IPS DF 6.9 (cell line): ENCODE measurements around the gene PIM1.

ENCODE experiments used
- DNase-seq: peaks from one replicate; pipeline ENCODE4 v3.0.0-alpha.2; 2013; ENCODE audit warnings: low read depth, low spot score
- H3K27ac ChIP-seq: one replicate; pipeline ENCODE4 v1.5.1; 2013; ENCODE audit warnings: low read length, control low read depth
- H3K27me3 ChIP-seq: 2 replicates; pipeline ENCODE4 v1.6.1; 2013; ENCODE audit warnings: mild to moderate bottlenecking, low read length; ENCODE audit not compliant: control insufficient read depth, insufficient read depth
- H3K36me3 ChIP-seq: 2 replicates; pipeline ENCODE4 v1.6.1; 2013; ENCODE audit warnings: low read length; ENCODE audit not compliant: control insufficient read depth, insufficient read depth
- H3K4me1 ChIP-seq: 2 replicates; pipeline ENCODE4 v1.6.1; 2013; ENCODE audit warnings: low read length; ENCODE audit not compliant: control insufficient read depth, insufficient read depth
- H3K4me3 ChIP-seq: 2 replicates; pipeline ENCODE4 v1.5.1; 2013; ENCODE audit warnings: mild to moderate bottlenecking, low read length
- H3K9me3 ChIP-seq: 2 replicates; pipeline ENCODE4 v1.6.1; 2013; ENCODE audit warnings: low read length, inconsistent platforms; ENCODE audit not compliant: control insufficient read depth, insufficient read depth
- WGBS: extraction: QIAGEN DNeasy Blood & Tissue Kit; methylation state at CpG from one replicate; pipeline ENCODE4 v1.1.7; 2013; ENCODE audit warnings: mixed read lengths, missing lambda C conversion rate; ENCODE audit not compliant: insufficient read length, insufficient coverage; 5-methylcytosine and 5-hydroxymethylcytosine counted together

Gene PIM1

DNA sequence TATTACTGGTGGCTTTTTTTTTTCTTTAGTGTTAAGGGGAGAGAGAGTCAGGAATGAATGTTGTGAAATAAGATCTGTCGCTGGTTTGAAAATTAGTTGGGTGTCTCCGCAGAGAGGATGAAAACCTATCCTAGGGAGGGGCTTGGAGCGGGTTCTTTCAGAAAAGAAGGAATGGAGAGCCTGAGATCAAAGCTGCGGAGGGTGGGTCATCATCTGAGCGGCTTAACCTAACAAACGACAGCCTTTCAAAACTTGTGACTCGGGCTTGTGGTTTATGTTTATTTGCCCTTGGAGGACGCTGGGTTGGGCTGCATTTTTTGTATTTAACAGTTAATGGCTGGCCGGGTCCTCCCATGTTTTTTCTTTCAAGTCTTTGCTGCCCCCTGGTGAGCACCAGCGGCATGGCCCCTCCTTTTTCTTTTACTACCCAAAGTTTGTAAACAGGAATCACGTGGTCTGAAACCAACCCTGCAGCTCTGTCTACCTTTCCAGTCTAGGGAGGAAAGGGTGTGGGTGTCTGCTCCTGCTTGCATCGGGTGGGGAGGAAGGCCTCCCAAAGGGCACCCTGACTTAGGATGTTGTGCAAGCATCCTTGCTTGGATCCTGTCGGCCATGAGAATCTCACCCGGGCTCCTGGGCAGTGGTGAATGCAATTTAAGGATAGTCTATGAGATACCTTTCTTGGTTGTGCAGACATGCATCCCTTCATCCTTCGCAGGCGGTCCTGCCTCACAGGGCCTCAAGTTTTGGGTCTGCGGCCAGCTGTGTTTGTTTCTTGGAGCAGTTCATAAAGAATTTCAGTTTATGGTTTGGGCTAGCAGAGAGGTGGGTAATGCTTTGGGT, 2.2 kb downstream of the PIM1 start:
- Histone ChIP-seq H3K9me3 (no peaks in the 10 kb centered on the region), H3K4me3 (peak overlapping the region; percentile 97; the same call in 1 of the 2 replicates), H3K27ac (no peak overlapping the region), H3K36me3 (peaks cover 34% of the 10 kb centered on the region; the same call in 1 of the 2 replicates), H3K4me1 (peaks cover 5% of the 10 kb centered on the region; the same call in 1 of the 2 replicates), H3K27me3 (no peaks in the 10 kb centered on the region)
- peak; percentile 54 for DNase-seq
- WGBS: no CpG with 5 or more reads among the region's 17 CpGs

DNA sequence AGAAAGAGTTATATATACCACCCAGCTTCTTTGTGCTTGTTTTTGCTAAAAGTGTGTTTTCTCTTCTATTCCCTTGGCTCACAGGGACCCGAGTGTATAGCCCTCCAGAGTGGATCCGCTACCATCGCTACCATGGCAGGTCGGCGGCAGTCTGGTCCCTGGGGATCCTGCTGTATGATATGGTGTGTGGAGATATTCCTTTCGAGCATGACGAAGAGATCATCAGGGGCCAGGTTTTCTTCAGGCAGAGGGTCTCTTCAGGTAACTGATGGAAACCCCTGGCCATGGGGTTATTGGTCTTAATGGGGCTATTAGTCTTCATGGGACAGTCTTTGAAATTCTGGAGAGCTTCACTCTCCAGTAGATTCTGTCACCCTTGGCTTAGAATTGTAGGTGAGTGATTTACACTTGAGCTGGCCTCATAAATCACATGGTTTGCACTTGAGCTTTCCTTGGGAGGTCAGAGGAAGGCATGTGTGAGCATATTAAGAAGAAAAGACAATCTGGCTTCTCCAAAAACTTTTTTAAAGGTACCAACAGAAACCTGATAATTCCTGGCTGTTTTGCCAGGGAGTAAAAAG, 3.0 kb downstream of the PIM1 start:
- H3K27ac ChIP-seq: no peak overlapping the region
- no CpG with 5 or more reads among the region's 7 CpGs for WGBS
- H3K4me1 ChIP-seq: peaks cover 5% of the 10 kb centered on the region; the same call in 1 of the 2 replicates
- no peaks in the 10 kb centered on the region for H3K9me3 ChIP-seq
- no peak for DNase-seq
- H3K27me3 ChIP-seq: no peaks in the 10 kb centered on the region
- peaks cover 34% of the 10 kb centered on the region; the same call in 1 of the 2 replicates for H3K36me3 ChIP-seq
- no peak overlapping the region for H3K4me3 ChIP-seq

DNA sequence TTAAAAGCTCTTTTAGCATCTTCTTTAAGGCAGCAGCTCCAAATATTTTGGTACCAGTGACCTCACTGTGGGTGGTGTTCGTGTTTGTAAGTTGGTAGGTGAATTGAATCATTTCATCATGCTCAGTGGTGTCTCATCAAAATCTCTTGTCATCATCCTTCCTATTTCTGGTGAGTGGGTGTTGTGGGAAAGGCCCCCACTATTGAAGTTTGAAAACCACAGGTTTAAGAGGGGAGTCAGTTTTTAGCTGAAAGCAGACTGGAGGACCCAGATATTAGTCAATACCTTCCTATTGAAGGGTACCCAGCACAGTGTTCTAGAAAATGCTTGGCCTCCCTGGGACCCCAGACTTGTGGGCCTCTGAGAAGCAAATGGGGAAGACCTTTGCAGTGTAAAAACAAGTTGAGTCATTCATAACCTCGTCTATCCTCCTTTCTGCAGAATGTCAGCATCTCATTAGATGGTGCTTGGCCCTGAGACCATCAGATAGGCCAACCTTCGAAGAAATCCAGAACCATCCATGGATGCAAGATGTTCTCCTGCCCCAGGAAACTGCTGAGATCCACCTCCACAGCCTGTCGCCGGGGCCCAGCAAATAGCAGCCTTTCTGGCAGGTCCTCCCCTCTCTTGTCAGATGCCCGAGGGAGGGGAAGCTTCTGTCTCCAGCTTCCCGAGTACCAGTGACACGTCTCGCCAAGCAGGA, 3.7 kb downstream of the PIM1 start:
- no peaks in the 10 kb centered on the region for H3K9me3 ChIP-seq
- no peak overlapping the region for H3K27ac ChIP-seq
- H3K36me3 ChIP-seq: peaks cover 34% of the 10 kb centered on the region; the same call in 1 of the 2 replicates
- 0 out of 2 replicates have a peak, but pooled peaks cover 3% of the 10 kb centered on the region for H3K4me1 ChIP-seq
- no peak for DNase-seq
- WGBS: no CpG with 5 or more reads among the region's 9 CpGs
- H3K27me3 ChIP-seq: no peaks in the 10 kb centered on the region
- no peak overlapping the region for H3K4me3 ChIP-seq

DNA sequence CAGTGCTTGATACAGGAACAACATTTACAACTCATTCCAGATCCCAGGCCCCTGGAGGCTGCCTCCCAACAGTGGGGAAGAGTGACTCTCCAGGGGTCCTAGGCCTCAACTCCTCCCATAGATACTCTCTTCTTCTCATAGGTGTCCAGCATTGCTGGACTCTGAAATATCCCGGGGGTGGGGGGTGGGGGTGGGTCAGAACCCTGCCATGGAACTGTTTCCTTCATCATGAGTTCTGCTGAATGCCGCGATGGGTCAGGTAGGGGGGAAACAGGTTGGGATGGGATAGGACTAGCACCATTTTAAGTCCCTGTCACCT, 4.2 kb downstream of the PIM1 start:
- Histone ChIP-seq H3K4me3 (no peak overlapping the region), H3K4me1 (0 out of 2 replicates have a peak, but pooled peaks cover 3% of the 10 kb centered on the region), H3K9me3 (no peaks in the 10 kb centered on the region), H3K27ac (no peak overlapping the region), H3K36me3 (peaks cover 34% of the 10 kb centered on the region; the same call in 1 of the 2 replicates), H3K27me3 (no peaks in the 10 kb centered on the region)
- WGBS: no CpG with 5 or more reads among the region's 3 CpGs
- DNase-seq: no peak

DNA sequence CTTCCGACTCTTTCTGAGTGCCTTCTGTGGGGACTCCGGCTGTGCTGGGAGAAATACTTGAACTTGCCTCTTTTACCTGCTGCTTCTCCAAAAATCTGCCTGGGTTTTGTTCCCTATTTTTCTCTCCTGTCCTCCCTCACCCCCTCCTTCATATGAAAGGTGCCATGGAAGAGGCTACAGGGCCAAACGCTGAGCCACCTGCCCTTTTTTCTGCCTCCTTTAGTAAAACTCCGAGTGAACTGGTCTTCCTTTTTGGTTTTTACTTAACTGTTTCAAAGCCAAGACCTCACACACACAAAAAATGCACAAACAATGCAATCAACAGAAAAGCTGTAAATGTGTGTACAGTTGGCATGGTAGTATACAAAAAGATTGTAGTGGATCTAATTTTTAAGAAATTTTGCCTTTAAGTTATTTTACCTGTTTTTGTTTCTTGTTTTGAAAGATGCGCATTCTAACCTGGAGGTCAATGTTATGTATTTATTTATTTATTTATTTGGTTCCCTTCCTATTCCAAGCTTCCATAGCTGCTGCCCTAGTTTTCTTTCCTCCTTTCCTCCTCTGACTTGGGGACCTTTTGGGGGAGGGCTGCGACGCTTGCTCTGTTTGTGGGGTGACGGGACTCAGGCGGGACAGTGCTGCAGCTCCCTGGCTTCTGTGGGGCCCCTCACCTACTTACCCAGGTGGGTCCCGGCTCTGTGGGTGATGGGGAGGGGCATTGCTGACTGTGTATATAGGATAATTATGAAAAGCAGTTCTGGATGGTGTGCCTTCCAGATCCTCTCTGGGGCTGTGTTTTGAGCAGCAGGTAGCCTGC, 4.8 kb downstream of the PIM1 start:
- DNase-seq: no peak
- 0 out of 2 replicates have a peak, but pooled peaks cover 3% of the 10 kb centered on the region for H3K4me1 ChIP-seq
- H3K9me3 ChIP-seq: no peaks in the 10 kb centered on the region
- no peaks in the 10 kb centered on the region for H3K27me3 ChIP-seq
- H3K27ac ChIP-seq: no peak overlapping the region
- H3K4me3 ChIP-seq: no peak overlapping the region
- peaks cover 34% of the 10 kb centered on the region; the same call in 1 of the 2 replicates for H3K36me3 ChIP-seq
- WGBS: no CpG with 5 or more reads among the region's 10 CpGs

DNA sequence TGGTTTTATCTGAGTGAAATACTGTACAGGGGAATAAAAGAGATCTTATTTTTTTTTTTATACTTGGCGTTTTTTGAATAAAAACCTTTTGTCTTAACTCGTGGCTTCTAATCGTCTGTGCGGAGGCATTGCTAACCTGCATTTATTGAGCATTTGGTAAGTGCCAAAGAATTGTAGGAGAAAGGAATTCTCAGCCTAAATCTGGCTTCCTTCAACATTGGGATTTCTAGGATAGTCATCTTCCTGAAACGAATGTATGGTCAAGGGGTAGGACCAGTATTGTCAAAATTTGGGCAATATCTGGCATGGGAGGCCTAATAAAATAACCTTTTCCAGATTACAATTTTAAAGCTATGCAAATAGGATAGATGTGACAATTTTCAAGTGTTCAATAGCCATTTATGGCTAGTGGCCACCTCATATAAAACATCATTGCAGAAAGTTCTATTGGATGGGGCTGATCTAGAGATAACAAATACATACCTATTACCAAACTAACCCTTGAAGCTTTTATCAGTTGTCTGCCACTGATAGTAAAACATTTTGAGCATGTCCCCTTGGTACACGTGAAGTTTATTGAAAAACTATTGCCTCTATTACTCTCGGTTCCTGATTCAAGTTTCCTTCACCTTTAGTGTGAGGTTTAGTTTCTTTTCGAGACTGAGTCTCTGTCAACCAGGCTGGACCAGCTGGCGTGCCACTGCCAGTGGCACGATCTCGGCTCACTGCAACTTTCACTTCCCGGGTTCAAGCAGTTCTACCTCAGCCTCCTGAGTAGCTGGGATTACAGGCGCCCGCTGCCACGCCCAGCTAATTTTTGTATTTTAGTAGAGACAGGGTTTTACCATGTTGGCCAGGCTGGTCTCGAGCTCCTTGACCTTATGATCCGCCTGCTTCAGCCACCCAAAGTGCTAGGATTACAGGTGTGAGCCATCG, 5.6 kb downstream of the PIM1 start:
- H3K4me3 ChIP-seq: no peak overlapping the region
- H3K4me1 ChIP-seq: 0 out of 2 replicates have a peak, but pooled peaks cover 3% of the 10 kb centered on the region
- WGBS: no CpG with 5 or more reads among the region's 18 CpGs
- H3K36me3 ChIP-seq: peaks cover 34% of the 10 kb centered on the region; the same call in 1 of the 2 replicates
- no peak overlapping the region for H3K27ac ChIP-seq
- DNase-seq: no peak
- no peaks in the 10 kb centered on the region for H3K27me3 ChIP-seq
- no peaks in the 10 kb centered on the region for H3K9me3 ChIP-seq

DNA sequence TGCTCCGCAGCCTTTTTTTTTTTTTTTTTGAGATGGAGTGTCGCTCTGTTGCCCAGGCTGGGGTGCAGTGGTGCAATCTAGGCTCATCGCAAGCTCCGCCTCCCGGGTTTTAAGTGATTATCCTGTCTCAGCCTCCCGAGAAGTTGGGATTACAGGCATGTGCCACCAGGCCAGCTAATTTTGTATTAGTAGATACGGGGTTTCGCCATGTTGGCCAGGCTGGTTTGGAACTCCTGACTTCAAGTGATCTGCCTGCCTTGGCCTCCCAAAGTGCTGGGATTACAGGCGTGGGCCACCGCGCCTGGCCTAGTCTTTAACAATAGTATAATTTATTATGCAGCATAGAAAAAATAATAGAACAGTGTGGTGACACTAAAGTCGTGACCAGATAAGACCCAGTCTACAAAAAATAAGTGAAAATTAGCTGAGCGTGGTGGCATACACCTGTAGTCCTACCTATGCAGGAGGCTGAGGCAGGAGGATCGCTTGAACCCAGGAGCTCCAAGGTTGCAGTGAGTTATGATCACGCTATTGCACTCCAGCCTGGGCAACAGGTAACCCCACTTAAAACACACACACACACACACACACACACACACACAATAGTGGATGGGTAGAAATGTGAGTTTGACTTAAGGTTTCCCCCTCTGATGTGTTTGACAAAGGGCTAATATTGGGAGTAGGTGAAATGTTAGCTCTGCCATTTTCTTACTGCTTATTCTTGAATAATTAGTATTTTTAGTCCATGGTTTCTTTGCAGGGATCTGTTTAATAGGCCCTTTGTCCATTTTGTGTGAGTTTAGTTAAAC, 6.5 kb downstream of the PIM1 start:
- no CpG with 5 or more reads among the region's 15 CpGs for WGBS
- Histone ChIP-seq H3K36me3 (peaks cover 28% of the 10 kb centered on the region; the same call in 1 of the 2 replicates), H3K27ac (no peak overlapping the region), H3K4me1 (0 out of 2 replicates have a peak, but pooled peaks cover 3% of the 10 kb centered on the region), H3K27me3 (no peaks in the 10 kb centered on the region), H3K4me3 (no peak overlapping the region), H3K9me3 (no peaks in the 10 kb centered on the region)
- no peak for DNase-seq

DNA sequence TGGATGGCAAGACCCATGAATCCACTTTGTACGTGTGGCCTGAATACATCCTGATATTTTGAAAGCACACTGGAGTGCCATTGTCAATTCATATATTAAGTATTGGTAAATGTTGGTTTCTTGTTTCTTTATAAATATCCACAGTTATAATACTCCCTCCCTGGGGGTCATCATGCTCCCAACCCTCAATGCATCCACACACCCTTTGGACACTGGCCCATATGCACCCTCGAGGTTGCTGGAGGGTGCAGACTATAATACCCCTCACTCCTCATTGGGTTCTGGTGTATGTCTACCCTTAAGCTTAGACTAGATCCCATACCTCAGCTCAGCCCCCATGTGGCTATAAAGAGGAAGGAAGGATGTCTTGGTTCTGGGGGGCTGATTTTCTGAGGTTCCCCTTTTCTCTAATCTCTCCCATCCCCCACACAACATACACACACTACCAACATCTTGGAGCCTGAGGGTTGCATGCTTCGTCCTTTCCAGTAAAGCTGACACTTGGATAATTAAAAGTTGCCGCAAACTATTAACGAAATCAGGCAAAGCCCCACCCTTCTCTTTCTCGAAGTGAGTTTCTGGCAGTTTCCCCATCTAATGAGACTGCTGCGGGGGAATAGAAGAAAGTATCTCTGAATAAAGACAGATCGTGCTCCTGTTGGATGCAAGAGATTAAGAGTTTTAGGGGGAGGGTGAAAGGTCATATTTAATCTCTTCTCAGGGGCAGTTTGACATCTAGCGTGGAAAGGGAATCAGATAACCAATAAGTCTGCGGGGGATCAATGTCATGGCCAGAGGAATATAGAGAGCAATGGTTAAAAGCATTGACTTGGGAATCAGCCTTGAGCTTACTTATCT, 7.4 kb downstream of the PIM1 start:
- H3K27me3 ChIP-seq: no peaks in the 10 kb centered on the region
- no peaks in the 10 kb centered on the region for H3K9me3 ChIP-seq
- WGBS: no CpG with 5 or more reads among the region's 10 CpGs
- 0 out of 2 replicates have a peak, but pooled peaks cover 3% of the 10 kb centered on the region for H3K4me1 ChIP-seq
- H3K27ac ChIP-seq: no peak overlapping the region
- no peak overlapping the region for H3K4me3 ChIP-seq
- DNase-seq: no peak
- H3K36me3 ChIP-seq: peaks cover 27% of the 10 kb centered on the region; the same call in 1 of the 2 replicates
